Activated CD4-positive, alpha-beta T cell treated with anti-CD3 and anti-CD28 coated beads for 1 hour (primary cell): Measurements from ENCODE around the gene INCENP.
"Not testable (repeated sequence)": the region's sequence is repeated elsewhere in the genome, so short reads cannot be mapped to it uniquely, and the experiment has no call there.

Source experiments
- DNase-seq: peaks from one replicate; pipeline ENCODE4 v3.0.0-alpha.2; 2020

INCENP gene

DNA sequence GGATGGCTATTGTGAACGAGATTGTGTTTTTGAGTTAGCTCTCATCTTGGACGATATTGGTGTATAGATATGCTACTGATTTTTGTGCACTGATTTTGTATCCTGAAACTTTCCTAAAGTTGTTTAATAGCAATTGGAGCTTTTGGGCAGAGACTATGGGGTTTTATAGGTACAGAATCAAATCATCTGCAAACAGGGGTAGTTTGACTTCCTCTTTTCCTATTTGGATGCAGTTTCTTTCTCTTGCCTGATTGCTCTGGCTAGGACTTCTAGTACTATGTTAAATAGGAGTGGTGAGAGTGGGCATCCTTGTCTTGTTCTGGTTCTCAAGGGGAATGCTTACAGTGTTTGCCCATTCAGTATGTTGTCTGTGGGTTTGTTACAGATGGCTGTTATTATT is 57.3 kb downstream of the INCENP start:
- no peak for DNase-seq

DNA sequence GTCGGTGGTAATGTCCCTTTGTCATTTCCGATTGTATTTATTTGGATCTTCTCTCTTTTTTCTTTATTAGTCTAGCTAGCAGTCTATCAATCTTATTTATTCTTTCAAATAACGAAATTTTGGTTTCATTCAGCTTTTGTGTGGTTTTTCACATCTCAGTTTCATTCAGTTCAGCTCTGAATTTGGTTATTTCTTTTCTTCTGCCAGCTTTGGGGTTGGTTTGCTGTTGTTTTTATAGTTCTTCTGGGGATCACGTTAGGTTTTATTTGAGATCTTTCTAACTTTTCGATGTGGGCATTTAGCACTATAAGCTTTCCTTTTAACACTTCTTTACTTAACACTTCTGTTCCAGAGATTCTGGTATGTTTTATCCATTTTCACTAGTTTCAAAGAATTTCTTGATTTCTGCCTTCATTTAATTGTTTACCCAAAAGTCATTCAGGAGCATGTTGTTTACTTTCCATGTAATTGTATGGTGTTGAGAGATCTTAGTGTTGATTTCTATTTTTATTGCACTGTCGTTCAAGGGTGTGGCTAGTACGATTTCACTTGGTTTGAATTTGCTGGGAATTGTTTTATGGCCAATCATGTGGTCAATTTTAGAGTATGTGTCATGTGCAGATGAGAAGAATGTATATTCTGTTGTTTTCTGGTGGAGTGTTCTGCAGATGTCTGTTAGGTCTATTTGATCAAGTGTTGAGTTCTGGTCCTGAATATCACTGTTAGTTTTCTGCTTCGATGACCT is 58.5 kb downstream of the INCENP start:
- no peak for DNase-seq

DNA sequence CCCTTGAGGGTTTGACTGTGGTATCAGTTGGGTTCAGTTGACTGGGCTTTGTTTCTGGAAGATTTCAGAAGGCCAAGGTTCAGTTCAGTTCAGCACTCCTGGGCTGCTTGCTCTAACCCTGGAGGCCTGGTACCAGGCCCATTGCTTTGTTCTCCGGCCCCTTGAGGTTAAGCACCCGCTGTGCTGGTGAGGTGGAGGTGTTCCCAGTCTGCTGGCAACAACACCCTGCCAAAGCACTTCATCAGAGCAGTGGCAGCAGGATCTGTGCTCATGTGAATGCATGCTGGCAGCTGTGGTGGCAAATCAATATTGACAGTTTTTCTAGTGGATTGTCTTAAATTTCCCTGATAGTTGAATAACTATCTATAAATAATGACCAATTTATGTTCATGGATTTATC is 62.4 kb downstream of the INCENP start:
- no peak for DNase-seq

DNA sequence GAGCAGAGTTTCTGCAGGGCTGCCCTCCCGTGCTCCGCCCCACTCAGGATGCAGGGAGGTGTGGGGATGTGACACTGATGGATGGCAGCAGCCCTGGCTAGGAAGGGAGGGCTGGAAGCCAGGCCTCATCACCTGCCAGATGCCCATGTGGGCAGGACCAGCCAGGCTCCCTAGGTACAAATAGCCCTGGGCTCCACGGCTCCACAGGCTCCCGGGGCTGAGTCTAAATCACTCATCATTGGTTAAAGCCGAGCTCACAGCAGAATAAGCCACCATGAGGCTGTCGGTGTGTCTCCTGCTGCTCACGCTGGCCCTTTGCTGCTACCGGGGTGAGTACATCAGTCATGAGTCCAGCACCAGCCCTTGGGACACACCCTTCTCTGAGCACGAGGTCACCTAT is 66.2 kb downstream of the INCENP start, which contains the start of gene SCGB1D1:
Gene SCGB1D1 (plus strand): TSS at position 206 of the 400 bp plus-strand sequence. CDS start 69 bp downstream, at position 275.
- no peak for DNase-seq

DNA sequence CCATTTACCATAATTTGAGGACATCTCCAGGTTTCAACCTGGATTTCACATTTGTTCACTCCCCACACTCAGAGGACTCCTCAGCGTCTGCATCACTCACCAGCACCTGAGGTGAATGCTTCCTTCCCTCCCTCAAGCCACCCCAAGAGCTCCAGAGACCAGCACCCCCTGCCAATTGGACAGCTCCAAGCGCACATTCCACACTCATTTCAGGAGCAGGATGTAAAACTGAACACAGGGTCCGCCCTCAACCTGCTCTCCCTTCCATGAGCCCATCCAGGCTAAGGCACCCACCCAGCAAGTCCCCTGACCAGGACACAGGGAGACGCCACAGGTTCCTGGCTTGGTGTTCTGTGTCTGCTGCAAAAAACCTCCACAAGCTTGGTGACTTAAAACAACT is 70.1 kb downstream of the INCENP start:
- DNase-seq: no peak

DNA sequence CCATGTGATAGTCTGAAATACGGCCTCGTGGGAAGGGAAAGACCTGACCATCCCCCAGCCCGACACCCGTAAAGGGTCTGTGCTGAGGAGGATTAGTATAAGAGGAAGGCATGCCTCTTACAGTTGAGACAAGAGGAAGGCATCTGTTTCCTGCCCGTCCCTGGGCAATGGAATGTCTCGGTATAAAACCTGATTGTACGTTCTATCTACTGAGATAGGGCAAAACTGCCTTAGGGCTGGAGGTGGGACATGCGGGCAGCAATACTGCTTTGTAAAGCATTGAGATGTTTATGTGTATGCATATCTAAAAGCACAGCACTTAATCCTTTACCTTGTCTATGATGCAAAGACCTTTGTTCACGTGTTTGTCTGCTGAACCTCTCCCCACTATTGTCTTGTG is 71.2 kb downstream of the INCENP start:
- not testable (repeated sequence) for DNase-seq

DNA sequence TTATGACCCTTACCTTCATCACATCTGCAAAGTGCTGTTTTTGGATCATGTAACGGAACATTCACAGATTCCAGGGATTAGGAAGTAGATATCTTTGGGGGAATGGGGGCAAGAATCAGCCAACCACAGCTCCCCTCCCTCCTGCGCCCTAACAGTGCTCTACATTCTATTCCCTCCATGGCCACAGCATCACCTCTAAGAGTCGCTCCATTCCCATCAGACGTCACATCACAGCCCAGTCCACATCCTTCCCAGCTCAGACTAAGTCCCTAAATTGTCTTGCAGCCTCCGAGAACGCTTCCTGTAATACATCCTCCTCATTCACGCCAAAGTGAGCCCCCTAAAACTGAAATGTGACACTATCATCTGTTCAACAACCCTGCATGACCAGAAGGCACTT is 72.1 kb downstream of the INCENP start:
- DNase-seq: no peak

DNA sequence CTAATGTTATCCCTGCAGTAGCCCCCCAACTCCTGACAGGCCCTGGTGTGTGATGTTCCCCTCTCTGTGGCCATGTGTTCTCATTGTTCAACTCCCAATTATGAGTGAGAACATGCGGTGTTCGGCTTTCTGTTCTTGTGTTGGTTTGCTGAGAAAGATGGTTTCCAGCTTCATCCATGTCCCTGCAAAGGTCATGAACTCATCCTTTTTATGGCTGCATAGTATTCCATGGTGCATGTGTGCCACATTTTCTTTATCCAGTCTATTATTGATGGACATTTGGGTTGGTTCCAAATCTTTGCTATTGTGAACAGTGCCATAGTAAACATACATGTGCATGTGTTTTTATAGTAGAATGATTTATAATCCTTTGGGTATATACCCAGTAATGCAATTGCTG is 73.6 kb downstream of the INCENP start:
- not testable (repeated sequence) for DNase-seq

DNA sequence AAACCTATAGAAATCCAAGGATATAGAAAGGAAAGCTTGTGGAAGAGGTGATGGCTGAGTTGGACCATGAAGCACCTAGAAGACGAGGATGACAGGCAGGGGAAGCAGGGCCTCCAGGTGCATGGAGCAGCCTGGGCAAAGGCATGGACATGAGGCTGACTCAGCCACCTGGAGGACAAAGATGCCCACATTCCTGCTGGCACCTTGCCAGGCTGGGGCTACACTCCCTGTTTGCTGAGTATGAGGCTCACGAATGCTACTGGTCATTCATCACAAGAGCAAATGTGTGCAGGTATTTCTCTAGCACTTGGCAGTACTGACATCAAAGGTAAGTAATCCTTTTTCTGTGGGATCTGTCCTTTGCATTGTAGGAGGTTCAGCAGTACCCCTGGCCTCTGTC is 77.6 kb downstream of the INCENP start:
- DNase-seq: no peak
